Ectodermal cell (in vitro differentiated cells): ENCODE results near the gene HIP1R.

Experiments
- H3K27ac ChIP-seq: 2 replicates; pipeline ENCODE4 v1.7.0; 2013; ENCODE audit warnings: mild to moderate bottlenecking, low read depth, low read length; ENCODE audit not compliant: insufficient read depth, poor library complexity, severe bottlenecking
- H3K27me3 ChIP-seq: 2 replicates; pipeline ENCODE4 v1.7.0; 2013; ENCODE audit warnings: mild to moderate bottlenecking, low read length; ENCODE audit not compliant: insufficient read depth, control insufficient read depth, poor library complexity, severe bottlenecking
- H3K36me3 ChIP-seq: one replicate; pipeline ENCODE4 v1.7.0; 2013; ENCODE audit warnings: low read length; ENCODE audit not compliant: control insufficient read depth, insufficient read depth
- H3K4me1 ChIP-seq: one replicate; pipeline ENCODE4 v1.7.0; 2013; ENCODE audit warnings: low read length; ENCODE audit not compliant: control insufficient read depth, insufficient read depth
- H3K4me3 ChIP-seq: 2 replicates; pipeline ENCODE4 v1.7.0; 2013; ENCODE audit warnings: low read depth, low read length, control low read depth; ENCODE audit not compliant: insufficient read depth
- H3K9me3 ChIP-seq: 2 replicates; pipeline ENCODE4 v1.7.0; 2013; ENCODE audit warnings: mild to moderate bottlenecking, low read length, moderate library complexity; ENCODE audit not compliant: control insufficient read depth
- WGBS, 2 experiments: methylation state at CpG; one replicate each; pipeline ENCODE4 v1.1.7; 2013; ENCODE audit warnings: missing lambda C conversion rate in 2 of 2; 5-methylcytosine and 5-hydroxymethylcytosine counted together

Gene HIP1R

DNA sequence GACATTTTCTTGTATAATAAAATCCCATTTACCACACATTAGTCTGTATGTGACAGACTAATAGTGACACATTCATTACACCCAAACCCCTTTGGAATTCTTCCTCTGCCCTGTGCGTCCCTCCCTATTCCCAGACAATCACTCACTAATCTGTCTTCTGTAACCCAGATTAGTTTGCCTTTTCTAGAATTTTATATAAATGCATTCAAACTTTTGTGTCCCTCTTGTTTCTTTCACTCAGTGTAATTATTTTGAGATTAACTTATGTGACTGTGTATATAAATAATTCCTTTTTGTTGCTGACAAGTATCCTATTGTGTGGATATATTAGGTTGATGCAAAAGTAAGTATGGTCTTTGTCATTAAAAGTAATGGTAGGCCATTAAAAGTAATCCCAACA is 27.6 kb upstream of the HIP1R start:
- Histone ChIP-seq H3K9me3 (no peaks in the 10 kb centered on the region), H3K27me3 (no peaks in the 10 kb centered on the region), H3K27ac (no peak overlapping the region), H3K36me3 (no peaks in the 10 kb centered on the region), H3K4me1 (no peaks in the 10 kb centered on the region), H3K4me3 (no peak overlapping the region)
- WGBS, 2 experiments = 89 to 94% methylated on average over 1 of the region's 1 CpG

DNA sequence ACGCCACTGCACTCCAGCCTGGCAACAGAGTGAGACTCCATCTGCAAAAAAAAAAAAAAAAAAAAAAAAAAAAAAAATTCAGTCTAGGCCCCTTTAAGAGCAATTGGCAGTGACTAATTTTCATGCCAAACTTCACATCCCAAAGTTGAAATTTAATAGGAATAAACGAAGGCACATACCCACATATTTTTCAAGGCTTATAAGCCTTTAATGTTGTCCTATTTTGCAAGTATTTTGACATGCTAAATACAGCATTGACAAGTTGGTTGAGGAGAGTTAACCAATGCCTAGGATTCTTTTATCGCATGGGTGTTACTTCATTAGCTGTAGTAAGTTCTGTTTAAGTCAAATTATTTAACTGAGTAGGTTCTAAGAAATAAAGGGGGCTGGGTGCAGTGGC is 23.5 kb upstream of the HIP1R start:
- Histone ChIP-seq H3K4me1 (no peaks in the 10 kb centered on the region), H3K36me3 (no peaks in the 10 kb centered on the region), H3K4me3 (no peak overlapping the region), H3K27me3 (no peaks in the 10 kb centered on the region), H3K9me3 (no peaks in the 10 kb centered on the region), H3K27ac (no peak overlapping the region)
- WGBS, 2 experiments = 78 to 88% methylated on average over 3 of the region's 3 CpGs

GRCh38 chr12:122813310-122813713 is 21.9 kb upstream of the HIP1R start:
- H3K27ac ChIP-seq = no peak overlapping the region
- 91% methylated on average over 10 of the region's 10 CpGs for WGBS, 2 experiments
- H3K4me3 ChIP-seq = no peak overlapping the region
- no peaks in the 10 kb centered on the region for H3K4me1 ChIP-seq
- no peaks in the 10 kb centered on the region for H3K36me3 ChIP-seq
- no peaks in the 10 kb centered on the region for H3K27me3 ChIP-seq
- H3K9me3 ChIP-seq = no peaks in the 10 kb centered on the region

GRCh38 chr12:122819209-122819785 is 16.0 kb upstream of the HIP1R start:
- 85 to 88% methylated on average over 10 of the region's 10 CpGs for WGBS, 2 experiments
- no peaks in the 10 kb centered on the region for H3K9me3 ChIP-seq
- H3K27ac ChIP-seq = no peak overlapping the region
- H3K4me3 ChIP-seq = no peak overlapping the region
- H3K27me3 ChIP-seq = no peaks in the 10 kb centered on the region
- H3K4me1 ChIP-seq = no peaks in the 10 kb centered on the region
- H3K36me3 ChIP-seq = no peaks in the 10 kb centered on the region

GRCh38 chr12:122820138-122820537 is 15.1 kb upstream of the HIP1R start:
- WGBS, 2 experiments = 92 to 97% methylated on average over 7 of the region's 8 CpGs
- no peak overlapping the region for H3K27ac ChIP-seq
- H3K27me3 ChIP-seq = no peaks in the 10 kb centered on the region
- no peaks in the 10 kb centered on the region for H3K36me3 ChIP-seq
- H3K4me1 ChIP-seq = no peaks in the 10 kb centered on the region
- H3K4me3 ChIP-seq = no peak overlapping the region
- no peaks in the 10 kb centered on the region for H3K9me3 ChIP-seq

- H3K9me3 ChIP-seq = no peaks in the 10 kb centered on the region
- no peak overlapping the region for H3K4me3 ChIP-seq
- no peak overlapping the region for H3K27ac ChIP-seq
- no peaks in the 10 kb centered on the region for H3K27me3 ChIP-seq
- 78 to 83% methylated on average over 7 of the region's 7 CpGs for WGBS, 2 experiments
- H3K4me1 ChIP-seq = no peaks in the 10 kb centered on the region
- H3K36me3 ChIP-seq = no peaks in the 10 kb centered on the region
Measured at GRCh38 chr12:122820838-122821271, 14.4 kb upstream of the HIP1R start.

- 85% methylated on average over 11 of the region's 11 CpGs for WGBS, 2 experiments
- H3K4me3 ChIP-seq = no peak overlapping the region
- H3K27ac ChIP-seq = no peak overlapping the region
Measured at GRCh38 chr12:122823429-122823828, 11.8 kb upstream of the HIP1R start.

GRCh38 chr12:122825773-122826724 is 9.2 kb upstream of the HIP1R start:
- no peak overlapping the region for H3K4me3 ChIP-seq
- no peaks in the 10 kb centered on the region for H3K4me1 ChIP-seq

More at GRCh38 chr12:122823429-122823828, 11.8 kb upstream of the HIP1R start:
- Histone ChIP-seq H3K36me3 (no peaks in the 10 kb centered on the region), H3K4me1 (no peaks in the 10 kb centered on the region), H3K9me3 (no peaks in the 10 kb centered on the region), H3K27me3 (no peaks in the 10 kb centered on the region)

DNA sequence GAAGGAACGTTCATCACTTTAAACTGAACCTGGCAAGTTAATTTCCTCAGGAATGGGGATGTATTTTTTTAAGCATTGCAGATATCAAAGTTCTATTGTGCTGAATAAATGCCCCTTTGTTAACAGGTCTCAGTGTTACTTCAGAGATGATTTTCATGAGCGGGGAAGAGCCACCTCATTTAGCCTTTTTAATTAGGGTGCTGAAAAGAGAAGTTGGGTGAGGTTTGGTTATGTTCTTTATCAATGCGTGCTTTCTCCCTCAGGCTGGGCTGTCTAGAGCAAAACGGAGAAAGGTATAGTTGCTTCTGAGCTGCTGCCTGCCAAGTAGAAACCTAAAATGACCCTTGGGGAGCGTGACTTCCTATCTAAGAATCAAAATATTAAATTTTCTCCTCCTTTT is 8.0 kb upstream of the HIP1R start:
- Histone ChIP-seq H3K27ac (no peak overlapping the region), H3K36me3 (no peaks in the 10 kb centered on the region), H3K4me3 (no peak overlapping the region), H3K9me3 (no peaks in the 10 kb centered on the region), H3K27me3 (no peaks in the 10 kb centered on the region), H3K4me1 (no peaks in the 10 kb centered on the region)
- 63 to 67% methylated on average over 5 of the region's 5 CpGs for WGBS, 2 experiments

More at GRCh38 chr12:122825773-122826724, 9.2 kb upstream of the HIP1R start:
- Histone ChIP-seq H3K9me3 (no peaks in the 10 kb centered on the region), H3K36me3 (no peaks in the 10 kb centered on the region), H3K27ac (no peak overlapping the region), H3K27me3 (no peaks in the 10 kb centered on the region)
- WGBS, 2 experiments = 38 to 43% methylated on average over 20 to 21 of the region's 22 CpGs

GRCh38 chr12:122830517-122831214 is 4.6 kb upstream of the HIP1R start:
- Histone ChIP-seq H3K4me3 (no peak overlapping the region), H3K27me3 (peaks cover under 1% of the 10 kb centered on the region), H3K36me3 (no peaks in the 10 kb centered on the region), H3K27ac (no peak overlapping the region), H3K9me3 (no peaks in the 10 kb centered on the region), H3K4me1 (no peaks in the 10 kb centered on the region)
- 86 to 87% methylated on average over 6 to 7 of the region's 7 CpGs for WGBS, 2 experiments
